ENCODE results near the gene MATCAP1.

DNA sequence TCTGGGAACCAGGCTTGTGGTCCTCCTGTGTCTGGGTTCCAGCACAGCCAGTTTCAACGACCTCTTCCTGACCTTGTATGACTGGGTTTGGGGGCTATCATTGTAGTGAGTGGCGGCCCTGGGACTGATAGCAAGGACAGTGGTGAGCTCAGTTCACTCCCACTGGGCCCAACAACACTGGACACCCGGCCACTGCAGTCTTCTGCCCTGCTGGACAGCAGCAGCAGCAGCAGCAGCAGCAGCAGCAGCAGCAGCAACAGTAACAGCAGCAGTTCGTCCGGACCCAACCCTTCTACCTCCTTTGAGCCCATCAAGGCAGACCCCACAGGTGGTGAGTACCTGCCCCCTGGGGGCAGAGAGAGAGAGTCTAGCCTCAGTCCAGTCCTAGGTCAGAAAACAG is 11.9 kb upstream of the MATCAP1 start:
- no peak for TF ChIP-seq KDM5A (IDR thresholded peaks at IDR 0.05)
- TF ChIP-seq, protein P1, sequence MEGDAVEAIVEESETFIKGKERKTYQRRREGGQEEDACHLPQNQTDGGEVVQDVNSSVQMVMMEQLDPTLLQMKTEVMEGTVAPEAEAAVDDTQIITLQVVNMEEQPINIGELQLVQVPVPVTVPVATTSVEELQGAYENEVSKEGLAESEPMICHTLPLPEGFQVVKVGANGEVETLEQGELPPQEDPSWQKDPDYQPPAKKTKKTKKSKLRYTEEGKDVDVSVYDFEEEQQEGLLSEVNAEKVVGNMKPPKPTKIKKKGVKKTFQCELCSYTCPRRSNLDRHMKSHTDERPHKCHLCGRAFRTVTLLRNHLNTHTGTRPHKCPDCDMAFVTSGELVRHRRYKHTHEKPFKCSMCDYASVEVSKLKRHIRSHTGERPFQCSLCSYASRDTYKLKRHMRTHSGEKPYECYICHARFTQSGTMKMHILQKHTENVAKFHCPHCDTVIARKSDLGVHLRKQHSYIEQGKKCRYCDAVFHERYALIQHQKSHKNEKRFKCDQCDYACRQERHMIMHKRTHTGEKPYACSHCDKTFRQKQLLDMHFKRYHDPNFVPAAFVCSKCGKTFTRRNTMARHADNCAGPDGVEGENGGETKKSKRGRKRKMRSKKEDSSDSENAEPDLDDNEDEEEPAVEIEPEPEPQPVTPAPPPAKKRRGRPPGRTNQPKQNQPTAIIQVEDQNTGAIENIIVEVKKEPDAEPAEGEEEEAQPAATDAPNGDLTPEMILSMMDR (IDR thresholded peaks at IDR 0.05) = no peak
- TF ChIP-seq POLR2A (IDR thresholded peaks at IDR 0.05; ENCODE audit: low read length) = no peak
- no peak for TF ChIP-seq KDM1A (IDR thresholded peaks at IDR 0.05; ENCODE audit: low read depth)
- no peak for TF ChIP-seq EHMT2 (IDR thresholded peaks at IDR 0.05; ENCODE audit: low read depth)
- no peak for TF ChIP-seq RAD21 (conservative IDR thresholded peaks at IDR 0.05 in 1 of 2, IDR thresholded peaks at IDR 0.05 in 1 of 2)
- no peak for TF ChIP-seq CHD2 (IDR thresholded peaks at IDR 0.05; ENCODE audit: low read length, partially characterized antibody)
- no peak for TF ChIP-seq EP300 (IDR thresholded peaks at IDR 0.05)
- TF ChIP-seq RFX5 (IDR thresholded peaks at IDR 0.05) = no peak
- TF ChIP-seq JUN (IDR thresholded peaks at IDR 0.05) = no peak
- TF ChIP-seq NPAS2 (CRISPR knock-in tag; IDR thresholded peaks at IDR 0.05; ENCODE audit: borderline replicate concordance) = no peak
- TF ChIP-seq MYC (IDR thresholded peaks at IDR 0.05; ENCODE audit: borderline replicate concordance, low read length) = no peak
- TF ChIP-seq RCOR1 (IDR thresholded peaks at IDR 0.05; ENCODE audit: low read depth, low read length) = no peak
- TF ChIP-seq, protein P2, sequence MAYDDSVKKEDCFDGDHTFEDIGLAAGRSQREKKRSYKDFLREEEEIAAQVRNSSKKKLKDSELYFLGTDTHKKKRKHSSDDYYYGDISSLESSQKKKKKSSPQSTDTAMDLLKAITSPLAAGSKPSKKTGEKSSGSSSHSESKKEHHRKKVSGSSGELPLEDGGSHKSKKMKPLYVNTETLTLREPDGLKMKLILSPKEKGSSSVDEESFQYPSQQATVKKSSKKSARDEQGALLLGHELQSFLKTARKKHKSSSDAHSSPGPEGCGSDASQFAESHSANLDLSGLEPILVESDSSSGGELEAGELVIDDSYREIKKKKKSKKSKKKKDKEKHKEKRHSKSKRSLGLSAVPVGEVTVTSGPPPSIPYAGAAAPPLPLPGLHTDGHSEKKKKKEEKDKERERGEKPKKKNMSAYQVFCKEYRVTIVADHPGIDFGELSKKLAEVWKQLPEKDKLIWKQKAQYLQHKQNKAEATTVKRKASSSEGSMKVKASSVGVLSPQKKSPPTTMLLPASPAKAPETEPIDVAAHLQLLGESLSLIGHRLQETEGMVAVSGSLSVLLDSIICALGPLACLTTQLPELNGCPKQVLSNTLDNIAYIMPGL (CRISPR knock-in tag; IDR thresholded peaks at IDR 0.05; ENCODE audit: borderline replicate concordance) = no peak
